Measurements from ENCODE around the gene FARS2.

DNA sequence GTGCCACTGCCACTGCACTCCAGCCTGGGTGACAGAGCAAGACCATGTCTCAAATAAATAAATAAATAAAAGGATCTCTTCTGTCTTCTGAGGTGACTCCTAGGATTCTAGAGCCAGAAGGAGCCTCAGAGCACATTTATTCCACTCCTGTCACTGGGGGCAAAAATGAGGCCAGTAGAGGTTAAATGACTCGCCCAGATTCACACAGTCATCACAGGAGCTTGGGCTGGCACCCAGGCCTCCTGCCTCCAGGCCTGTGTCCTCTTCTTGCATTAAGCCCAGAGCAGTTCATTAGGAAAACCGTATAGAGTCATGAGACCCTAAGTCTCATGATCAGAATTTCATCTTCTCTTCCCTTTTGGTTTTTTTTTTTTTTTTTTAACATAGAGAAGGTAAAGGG lies 502.1 kb downstream of the FARS2 start:
- TF ChIP-seq ZNF384 (IDR thresholded peaks at IDR 0.05) = no peak
- TF ChIP-seq HDGF (IDR thresholded peaks at IDR 0.05; ENCODE audit: borderline replicate concordance) = no peak
- TF ChIP-seq FOXM1 (IDR thresholded peaks at IDR 0.05; ENCODE audit: borderline replicate concordance) = no peak
- TF ChIP-seq, protein P1, sequence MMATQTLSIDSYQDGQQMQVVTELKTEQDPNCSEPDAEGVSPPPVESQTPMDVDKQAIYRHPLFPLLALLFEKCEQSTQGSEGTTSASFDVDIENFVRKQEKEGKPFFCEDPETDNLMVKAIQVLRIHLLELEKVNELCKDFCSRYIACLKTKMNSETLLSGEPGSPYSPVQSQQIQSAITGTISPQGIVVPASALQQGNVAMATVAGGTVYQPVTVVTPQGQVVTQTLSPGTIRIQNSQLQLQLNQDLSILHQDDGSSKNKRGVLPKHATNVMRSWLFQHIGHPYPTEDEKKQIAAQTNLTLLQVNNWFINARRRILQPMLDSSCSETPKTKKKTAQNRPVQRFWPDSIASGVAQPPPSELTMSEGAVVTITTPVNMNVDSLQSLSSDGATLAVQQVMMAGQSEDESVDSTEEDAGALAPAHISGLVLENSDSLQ (IDR thresholded peaks at IDR 0.05) = no peak
- no peak for TF ChIP-seq LEF1 (IDR thresholded peaks at IDR 0.05; ENCODE audit: borderline replicate concordance)
- no peak for TF ChIP-seq BHLHE40 (IDR thresholded peaks at IDR 0.05; ENCODE audit: borderline replicate concordance)
- no peak for TF ChIP-seq FOXA1 (IDR thresholded peaks at IDR 0.05)
- TF ChIP-seq TARDBP (IDR thresholded peaks at IDR 0.05) = no peak
- no peak for TF ChIP-seq FOXK2 (IDR thresholded peaks at IDR 0.05)
- no peak for TF ChIP-seq SP1 (IDR thresholded peaks at IDR 0.05)
